B cell (primary cell): ENCODE data around the gene RAD51B. TPM values are rescaled to one million over a fixed set of nuclear protein-coding genes. Genes with fewer than 3 reads are reported as not detected.

Source experiments
- ATAC-seq: fragments of 200-7000 bp; cut with Tn5 transposase; one replicate; pipeline ENCODE4 v1.10.0; 2021; ENCODE audit warnings: low read depth, mild to moderate bottlenecking, moderate number of reproducible peaks, moderate library complexity
- CTCF ChIA-PET: fragments of 350-600 bp; sonication (Branson Sonifier 250); formaldehyde crosslinking; loops from one replicate; lab custom pipeline; 2021; ENCODE audit warnings: antibody characterized with exemption, inconsistent platforms; lab: Charles Lee
- POLR2A ChIA-PET: fragments of 350-600 bp; sonication (Branson Sonifier 250); formaldehyde crosslinking; loops from one replicate; lab custom pipeline; 2021; ENCODE audit warnings: antibody characterized with exemption; lab: Charles Lee
- DNase-seq: peaks from one replicate; pipeline ENCODE4 v3.0.0; 2013
- H2AFZ ChIP-seq: 2 replicates; pipeline ENCODE4 v1.6.1; 2012; ENCODE audit warnings: mild to moderate bottlenecking, low read depth, low read length; ENCODE audit not compliant: insufficient read depth, poor library complexity, severe bottlenecking
- H3K27ac ChIP-seq, 2 donors: 1 replicate in 1 of 2; 2 replicates in 1 of 2; pipeline ENCODE4 v1.5.1; 2012 to 2013; ENCODE audit warnings: low read length in 2 of 2, mild to moderate bottlenecking in 2 of 2, moderate library complexity in 1 of 2
- H3K27me3 ChIP-seq, 4 experiments: fragments of 200-600 bp in 1 of 4; sonication (generic) in 1 of 4; replicated peaks in 1 of 4; 1 replicate in 2 of 4; 2 replicates in 2 of 4; pipeline versions ENCODE4 v1.6.1 to v1.7.0; 2013 to 2016; ENCODE audit warnings: low read length in 3 of 4, mild to moderate bottlenecking in 2 of 4, mixed read lengths in 1 of 4, moderate library complexity in 1 of 4; ENCODE audit not compliant: insufficient read depth in 4 of 4, control insufficient read depth in 3 of 4; ENCODE audit errors: control extremely low read depth in 1 of 4
- H3K36me3 ChIP-seq, 2 experiments: replicated peaks in 1 of 2; 1 replicate in 1 of 2; 2 replicates in 1 of 2; pipeline versions ENCODE4 v1.6.1 to v1.7.1; 2013; ENCODE audit warnings: low read length in 1 of 2; ENCODE audit not compliant: insufficient read depth in 2 of 2, control insufficient read depth in 1 of 2; ENCODE audit errors: control extremely low read depth in 1 of 2, extremely low read depth in 1 of 2
- H3K4me1 ChIP-seq, 2 donors: fragments of 200-600 bp in 1 of 2; sonication (generic) in 1 of 2; 1 replicate in 1 of 2; 2 replicates in 1 of 2; pipeline versions ENCODE4 v1.5.1 to v1.6.1; 2013 to 2017; ENCODE audit warnings: low read length in 2 of 2; ENCODE audit not compliant: control insufficient read depth in 2 of 2, insufficient read depth in 2 of 2
- H3K4me2 ChIP-seq: replicated peaks from 2 replicates; pipeline ENCODE3; 2012; ENCODE audit warnings: mild to moderate bottlenecking, low read depth, low read length; ENCODE audit not compliant: poor library complexity, severe bottlenecking
- H3K4me3 ChIP-seq, 5 experiments: fragments of 200-600 bp in 1 of 5; sonication (generic) in 1 of 5; 1 replicate in 3 of 5; 2 replicates in 2 of 5; pipeline versions ENCODE4 v1.5.1 to v1.7.0; 2011 to 2016; ENCODE audit warnings: low read length in 4 of 5, mild to moderate bottlenecking in 4 of 5, low read depth in 2 of 5, control low read depth in 1 of 5, moderate library complexity in 1 of 5; ENCODE audit not compliant: insufficient read depth in 1 of 5; ENCODE audit errors: control extremely low read depth in 1 of 5, extremely low read depth in 1 of 5
- H3K79me2 ChIP-seq: fragments of 200-600 bp; sonication (generic); one replicate; pipeline ENCODE4 v1.6.0; 2016; ENCODE audit warnings: low read length; ENCODE audit not compliant: control insufficient read depth, insufficient read depth
- H3K9ac ChIP-seq: fragments of 200-600 bp; sonication (generic); 2 replicates; pipeline ENCODE4 v1.6.1; 2017; ENCODE audit warnings: mild to moderate bottlenecking, low read length, moderate library complexity
- H3K9me3 ChIP-seq, 3 donors: one replicate each; pipeline versions ENCODE4 v1.6.1 to v1.7.1; 2013; ENCODE audit warnings: low read length in 2 of 3; ENCODE audit not compliant: control insufficient read depth in 2 of 3, insufficient read depth in 1 of 3; ENCODE audit errors: control extremely low read depth in 1 of 3
- H4K20me1 ChIP-seq: 2 replicates; pipeline ENCODE4 v1.6.0; 2012; ENCODE audit warnings: mild to moderate bottlenecking, low read length; ENCODE audit not compliant: insufficient read depth, control insufficient read depth, poor library complexity, severe bottlenecking
- H3K27ac Mint-ChIP-seq: one replicate; pipeline ENCODE4 v1.8.0; 2021; ENCODE audit warnings: mixed read lengths
- H3K27me3 Mint-ChIP-seq: one replicate; pipeline ENCODE4 v1.8.0; 2021; ENCODE audit warnings: mixed read lengths
- H3K4me1 Mint-ChIP-seq: one replicate; pipeline ENCODE4 v1.8.0; 2021; ENCODE audit warnings: mixed read lengths
- H3K4me3 Mint-ChIP-seq: one replicate; pipeline ENCODE4 v1.8.0; 2021; ENCODE audit warnings: mixed read lengths
- H3K9me3 Mint-ChIP-seq: one replicate; pipeline ENCODE4 v1.8.0; 2022; ENCODE audit warnings: mixed read lengths; ENCODE audit not compliant: insufficient read depth
- CTCF ChIP-seq: fragments of 200-600 bp; IDR thresholded peaks from one replicate; pipeline ENCODE4 v1.8.0; 2022; ENCODE audit warnings: antibody characterized with exemption, mild to moderate bottlenecking
- EZH2 ChIP-seq: IDR thresholded peaks from 2 replicates; pipeline ENCODE4 v1.6.1; 2012; ENCODE audit warnings: borderline replicate concordance, low read depth, mild to moderate bottlenecking, moderate library complexity, low read length; ENCODE audit not compliant: insufficient read depth, poor library complexity, severe bottlenecking
- WGBS: methylation state at CpG from one replicate; pipeline ENCODE4 v1.1.5; 2013; ENCODE audit warnings: missing lambda C conversion rate; ENCODE audit not compliant: insufficient coverage; 5-methylcytosine and 5-hydroxymethylcytosine counted together
- intact Hi-C: fragments of 100-400 bp; cut with micrococcal nuclease; formaldehyde crosslinking; loops from one replicate; pipeline ENCODE4 v1.10.0; 2022
- polyA plus RNA-seq: library from polyadenylated mRNA; depleted of rRNA; stranded (reverse); fragments of >200 nt; gene quantifications from 2 replicates; pipeline ENCODE4 v1.2.3, GENCODE V29; 2012
- total RNA-seq, 2 donors: library from RNA; stranded (reverse); fragments of 120-200 nt in 1 of 2; gene quantifications; 1 replicate in 1 of 2; 2 replicates in 1 of 2; pipeline versions ENCODE4 v1.2.3 to v1.2.4, GENCODE V29; 2013 to 2022

The RAD51B gene
- total and polyA plus RNA-seq, 2 donors (not counting 1 experiment from before 2014, with no cell fraction given), result 6.5 to 60.6 TPM

DNA sequence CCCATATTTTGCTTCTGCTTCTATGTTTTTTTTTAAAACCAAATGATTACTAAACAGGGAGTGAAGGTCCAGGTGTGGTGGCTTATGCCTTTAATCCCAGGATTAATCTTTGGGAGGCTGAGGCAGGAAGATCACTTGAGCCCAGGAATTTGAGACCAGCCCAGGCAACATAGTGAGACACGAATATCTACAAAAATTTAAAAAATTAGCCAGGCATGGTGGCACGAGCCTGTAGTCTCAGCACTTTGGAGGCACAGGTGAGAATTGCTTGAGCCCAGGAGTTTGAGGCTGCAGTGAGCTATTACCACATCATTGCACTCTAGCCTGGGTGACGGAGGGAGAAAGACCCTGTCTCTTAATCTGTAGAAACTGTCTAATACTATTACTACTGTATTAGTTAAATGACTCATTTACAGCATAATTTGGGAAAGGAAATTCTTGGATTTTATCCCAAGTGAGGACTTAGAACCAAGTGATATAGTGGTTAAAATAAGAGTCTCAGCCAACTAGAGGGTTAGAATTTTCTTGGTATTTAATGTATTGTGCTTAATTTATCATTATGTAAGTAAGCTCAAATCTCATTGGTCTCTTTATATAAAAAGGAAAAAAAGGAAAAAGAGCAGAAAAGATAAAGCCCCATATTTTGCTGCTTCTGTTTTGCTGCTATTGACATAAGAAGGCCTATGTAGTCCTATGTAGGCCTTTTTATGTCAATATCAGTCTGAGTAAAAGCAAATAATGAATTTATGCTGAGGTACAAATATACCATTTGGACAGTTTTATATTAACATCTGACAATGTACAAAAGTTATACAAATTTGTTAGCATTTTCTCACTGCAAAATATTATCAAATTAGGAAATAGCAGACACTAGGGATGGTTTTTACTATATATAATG is 163.4 kb downstream of the RAD51B start:
- Histone ChIP-seq H3K4me1 (no peaks in the 10 kb centered on the region), H3K79me2 (no peaks in the 10 kb centered on the region), H3K9me3 (no peaks in the 10 kb centered on the region), H2AFZ (no peak overlapping the region), H4K20me1 (no peaks in the 10 kb centered on the region), H3K4me2 (no peak overlapping the region), H3K27ac (no peak overlapping the region), H3K9ac (no peak overlapping the region), H3K36me3 (no peaks in the 10 kb centered on the region), H3K27me3 (no peaks in the 10 kb centered on the region), H3K4me3 (no peak overlapping the region)
- no peak overlapping the region for H3K27ac Mint-ChIP-seq
- ChIA-PET POLR2A (no interaction called here), CTCF (no interaction called here)
- no peaks in the 10 kb centered on the region for H3K4me1 Mint-ChIP-seq
- no peaks in the 10 kb centered on the region for H3K9me3 Mint-ChIP-seq
- TF ChIP-seq CTCF (no peak), EZH2 (no peak)
- ATAC-seq, result no peak
- H3K27me3 Mint-ChIP-seq, result no peaks in the 10 kb centered on the region
- no peak for DNase-seq
- intact Hi-C loops, result no loop called here
- WGBS, result 100% methylated on average over 1 of the region's 3 CpGs
- no peak overlapping the region for H3K4me3 Mint-ChIP-seq

- H3K4me3 Mint-ChIP-seq, result no peak overlapping the region
- Histone ChIP-seq H3K4me1 (no peaks in the 10 kb centered on the region), H2AFZ (no peak overlapping the region), H3K27ac (no peak overlapping the region), H3K4me3 (no peak overlapping the region), H3K27me3 (no peaks in the 10 kb centered on the region), H3K4me2 (no peak overlapping the region), H4K20me1 (no peaks in the 10 kb centered on the region), H3K9me3 (no peaks in the 10 kb centered on the region), H3K36me3 (no peaks in the 10 kb centered on the region), H3K9ac (no peak overlapping the region), H3K79me2 (no peaks in the 10 kb centered on the region)
- no peaks in the 10 kb centered on the region for H3K9me3 Mint-ChIP-seq
- no peak for ATAC-seq
- ChIA-PET POLR2A (no interaction called here), CTCF (no interaction called here)
- TF ChIP-seq EZH2 (no peak), CTCF (no peak)
- H3K27me3 Mint-ChIP-seq, result no peaks in the 10 kb centered on the region
- no peak for DNase-seq
- intact Hi-C loops, result no loop called here
- no peaks in the 10 kb centered on the region for H3K4me1 Mint-ChIP-seq
- no peak overlapping the region for H3K27ac Mint-ChIP-seq
Measured at GRCh38 chr14:67984274-67984673, 164.7 kb downstream of the RAD51B start.
